Subcutaneous adipose tissue (tissue), 4 donors: ENCODE measurements around the gene LINS1. TPM values are rescaled to one million over a fixed set of nuclear protein-coding genes. Genes with fewer than 3 reads are reported as not detected.

ENCODE experiments used
- total RNA-seq, 4 donors: library from RNA; depleted of rRNA; stranded (reverse); fragments of >200 nt; gene quantifications; one replicate each; pipeline ENCODE4 v1.1.0, GENCODE V29; 2016
- TF ChIP-seq, protein P1 (sequence below): fragments of 450-650 bp; IDR thresholded peaks from one replicate; pipeline ENCODE4 v1.5.1; 2016; ENCODE audit warnings: low read depth, mild to moderate bottlenecking, control low read depth, antibody characterized with exemption, moderate library complexity

Gene LINS1
- total RNA-seq, 4 donors from 2014 or later, result 18.5 to 31.0 (median 22.2) TPM

GRCh38 chr15:100536733-100537132 is 65.3 kb downstream of the LINS1 start:
- TF ChIP-seq, protein P1, sequence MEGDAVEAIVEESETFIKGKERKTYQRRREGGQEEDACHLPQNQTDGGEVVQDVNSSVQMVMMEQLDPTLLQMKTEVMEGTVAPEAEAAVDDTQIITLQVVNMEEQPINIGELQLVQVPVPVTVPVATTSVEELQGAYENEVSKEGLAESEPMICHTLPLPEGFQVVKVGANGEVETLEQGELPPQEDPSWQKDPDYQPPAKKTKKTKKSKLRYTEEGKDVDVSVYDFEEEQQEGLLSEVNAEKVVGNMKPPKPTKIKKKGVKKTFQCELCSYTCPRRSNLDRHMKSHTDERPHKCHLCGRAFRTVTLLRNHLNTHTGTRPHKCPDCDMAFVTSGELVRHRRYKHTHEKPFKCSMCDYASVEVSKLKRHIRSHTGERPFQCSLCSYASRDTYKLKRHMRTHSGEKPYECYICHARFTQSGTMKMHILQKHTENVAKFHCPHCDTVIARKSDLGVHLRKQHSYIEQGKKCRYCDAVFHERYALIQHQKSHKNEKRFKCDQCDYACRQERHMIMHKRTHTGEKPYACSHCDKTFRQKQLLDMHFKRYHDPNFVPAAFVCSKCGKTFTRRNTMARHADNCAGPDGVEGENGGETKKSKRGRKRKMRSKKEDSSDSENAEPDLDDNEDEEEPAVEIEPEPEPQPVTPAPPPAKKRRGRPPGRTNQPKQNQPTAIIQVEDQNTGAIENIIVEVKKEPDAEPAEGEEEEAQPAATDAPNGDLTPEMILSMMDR, result no peak

DNA sequence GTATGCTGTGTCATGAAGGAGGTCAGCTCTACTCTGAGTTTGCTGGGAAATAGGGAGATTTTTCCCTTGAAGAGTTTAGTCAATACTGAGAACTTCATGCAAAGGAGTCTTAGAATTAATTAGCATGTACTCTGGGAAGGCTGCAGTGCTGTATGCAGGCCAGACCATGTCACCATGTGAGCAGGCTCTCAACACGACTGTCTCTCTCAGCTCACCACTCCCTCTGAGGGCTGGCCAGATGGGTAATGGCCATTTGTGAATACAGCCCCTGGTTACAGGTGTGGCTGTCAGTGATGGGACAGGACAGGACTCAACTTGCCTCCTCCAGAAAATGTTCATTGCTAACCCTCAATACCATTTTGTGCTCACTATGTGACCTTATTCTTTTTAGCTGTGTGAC is 68.1 kb downstream of the LINS1 start:
- TF ChIP-seq, protein P1, result no peak

DNA sequence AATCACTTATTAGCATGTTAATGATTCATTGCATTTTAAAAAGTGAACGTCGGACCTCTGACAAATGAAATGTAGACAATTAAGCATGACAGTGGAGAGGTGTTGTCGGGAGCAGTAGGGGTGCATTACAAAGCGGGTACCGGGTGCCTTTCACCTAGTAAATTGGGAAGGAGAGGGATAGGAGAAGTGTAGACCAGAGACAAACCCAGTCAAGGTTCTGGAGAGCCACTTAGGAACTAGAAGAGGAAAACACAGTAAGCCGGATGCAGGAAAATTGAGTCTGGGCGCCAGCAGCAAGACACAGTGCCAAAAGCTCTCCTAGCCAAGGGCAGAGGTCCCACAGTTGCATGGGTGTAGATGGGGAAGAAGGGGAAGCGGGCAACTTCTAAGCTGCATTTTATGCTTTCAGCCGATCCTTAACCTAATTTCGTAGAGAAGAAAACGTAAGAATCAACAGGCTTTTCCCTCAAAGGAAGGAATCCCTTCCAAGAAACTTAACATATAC is 70.1 kb downstream of the LINS1 start:
- TF ChIP-seq, protein P1, result no peak

DNA sequence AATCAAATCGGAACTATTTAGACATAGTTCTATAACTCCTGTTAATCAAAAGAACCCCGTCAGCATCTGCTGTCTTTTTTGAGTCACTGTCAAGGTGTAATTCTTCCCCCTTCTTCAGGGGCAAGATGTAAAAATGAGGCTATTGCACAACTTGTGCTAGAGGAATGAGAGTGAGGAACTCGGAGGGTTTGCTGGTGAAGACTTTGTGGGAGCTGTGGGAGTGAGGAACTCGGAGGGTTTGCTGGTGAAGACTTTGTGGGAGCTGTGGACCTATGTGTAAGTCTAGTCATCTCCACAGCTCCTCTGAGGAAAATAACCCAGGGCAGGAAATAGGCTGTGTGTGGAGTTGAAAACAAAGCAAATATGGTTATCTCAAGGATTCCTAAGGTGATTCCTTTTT is 70.8 kb downstream of the LINS1 start:
- TF ChIP-seq, protein P1, result no peak

DNA sequence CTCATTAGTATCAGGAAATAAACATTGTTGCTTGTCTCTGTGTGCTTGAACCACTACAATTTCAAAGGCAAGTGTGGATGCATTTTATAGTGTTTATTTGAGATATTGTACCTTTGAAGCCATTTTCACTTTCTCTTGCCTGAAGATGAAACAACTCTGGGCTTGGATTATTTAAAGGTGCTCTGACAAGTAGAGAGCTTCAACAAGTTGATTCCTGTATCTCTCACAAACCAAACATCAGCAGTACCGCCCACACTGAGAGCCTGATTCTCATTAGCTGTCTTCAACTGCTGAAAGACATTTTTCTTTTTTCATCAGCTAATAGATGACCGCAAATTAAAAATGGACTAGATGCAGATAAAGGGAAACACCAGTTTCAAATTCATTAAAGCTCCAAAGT is 72.4 kb downstream of the LINS1 start:
- TF ChIP-seq, protein P1, result no peak

- TF ChIP-seq, protein P1, result no peak
Measured at GRCh38 chr15:100528833-100529428, 73.1 kb downstream of the LINS1 start, which contains the start of gene CERS3. CERS3 (minus strand) TSS chr15:100528950; CDS start chr15:100501849, 27,101 bp downstream.

DNA sequence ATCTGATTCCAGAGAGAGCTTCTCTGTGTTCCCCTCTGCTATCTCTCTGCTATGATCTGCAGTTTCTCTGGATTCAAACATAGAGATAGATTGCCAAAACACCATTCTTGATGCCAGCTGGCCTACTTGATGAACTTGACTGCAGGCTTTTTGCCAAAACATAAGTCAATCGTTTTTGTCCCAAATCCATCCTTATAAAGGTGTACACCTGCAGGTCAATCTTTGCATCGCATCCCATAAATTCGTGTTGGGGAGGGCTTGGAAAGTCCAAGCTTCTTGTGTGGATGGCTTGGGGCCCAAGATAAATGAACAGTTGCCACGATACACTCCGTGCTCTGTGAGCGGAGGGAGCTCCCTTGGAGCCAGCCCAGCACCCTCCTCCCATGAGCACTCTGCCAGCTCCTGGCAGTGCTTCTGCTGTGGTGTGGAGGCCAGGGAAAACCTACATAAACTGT is 75.9 kb downstream of the LINS1 start:
- TF ChIP-seq, protein P1, result no peak
